22Rv1 (cell line): ENCODE data around the gene MGAT4C.

ENCODE experiments used
- H3K27ac ChIP-seq: fragments of 450-650 bp; 2 replicates; pipeline ENCODE4 v1.5.1; 2017
- ZFX ChIP-seq: fragments of 450-650 bp; IDR thresholded peaks from 2 replicates; pipeline ENCODE4 v1.6.1; 2017; ENCODE audit warnings: antibody characterized with exemption, borderline replicate concordance
- TF ChIP-seq, protein P1 (sequence below): fragments of 450-650 bp; IDR thresholded peaks from 2 replicates; pipeline ENCODE4 v1.5.1; 2017; ENCODE audit warnings: mild to moderate bottlenecking

The MGAT4C gene

DNA sequence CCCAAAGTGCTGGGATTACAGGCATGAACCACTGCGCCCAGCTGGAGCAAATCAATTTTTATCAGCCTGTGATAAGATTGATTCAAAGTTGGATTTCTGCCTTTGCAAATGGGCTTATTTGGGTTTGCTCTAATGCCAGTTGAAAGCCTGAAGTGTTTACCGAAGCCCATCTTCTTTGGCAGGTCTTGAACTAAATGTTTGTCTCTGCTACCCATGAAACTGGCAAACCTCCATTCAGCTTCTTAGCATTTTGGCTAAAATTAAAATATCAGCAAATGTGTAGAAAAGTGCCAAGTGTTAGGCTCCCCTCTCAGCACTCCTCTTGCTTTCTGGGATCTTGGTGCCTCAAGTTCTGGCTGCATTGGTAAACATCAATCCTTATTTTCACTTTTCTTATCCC, 61.5 kb downstream of the MGAT4C start:
- no peak for TF ChIP-seq ZFX
- TF ChIP-seq, protein P1, sequence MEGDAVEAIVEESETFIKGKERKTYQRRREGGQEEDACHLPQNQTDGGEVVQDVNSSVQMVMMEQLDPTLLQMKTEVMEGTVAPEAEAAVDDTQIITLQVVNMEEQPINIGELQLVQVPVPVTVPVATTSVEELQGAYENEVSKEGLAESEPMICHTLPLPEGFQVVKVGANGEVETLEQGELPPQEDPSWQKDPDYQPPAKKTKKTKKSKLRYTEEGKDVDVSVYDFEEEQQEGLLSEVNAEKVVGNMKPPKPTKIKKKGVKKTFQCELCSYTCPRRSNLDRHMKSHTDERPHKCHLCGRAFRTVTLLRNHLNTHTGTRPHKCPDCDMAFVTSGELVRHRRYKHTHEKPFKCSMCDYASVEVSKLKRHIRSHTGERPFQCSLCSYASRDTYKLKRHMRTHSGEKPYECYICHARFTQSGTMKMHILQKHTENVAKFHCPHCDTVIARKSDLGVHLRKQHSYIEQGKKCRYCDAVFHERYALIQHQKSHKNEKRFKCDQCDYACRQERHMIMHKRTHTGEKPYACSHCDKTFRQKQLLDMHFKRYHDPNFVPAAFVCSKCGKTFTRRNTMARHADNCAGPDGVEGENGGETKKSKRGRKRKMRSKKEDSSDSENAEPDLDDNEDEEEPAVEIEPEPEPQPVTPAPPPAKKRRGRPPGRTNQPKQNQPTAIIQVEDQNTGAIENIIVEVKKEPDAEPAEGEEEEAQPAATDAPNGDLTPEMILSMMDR, result no peak

DNA sequence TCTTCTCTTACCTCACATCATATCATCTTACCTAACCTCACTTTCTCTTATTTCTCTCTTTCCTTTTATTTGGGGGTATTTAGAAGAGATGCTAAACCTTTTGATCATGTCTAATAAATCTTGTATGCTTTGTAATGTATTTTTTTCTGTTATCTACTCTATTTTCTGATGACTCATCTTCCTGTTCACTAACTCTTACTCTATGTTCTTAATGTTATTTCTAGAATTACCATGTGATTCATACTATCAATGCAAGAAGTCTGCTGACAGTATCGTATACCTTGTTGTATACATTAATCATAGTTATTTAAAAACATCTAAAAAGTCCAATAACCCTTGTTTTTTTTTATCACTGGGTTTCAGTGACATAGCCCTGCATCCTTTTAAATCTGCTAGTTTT, 62.3 kb downstream of the MGAT4C start:
- H3K27ac ChIP-seq, result no peak overlapping the region
- TF ChIP-seq, protein P1, result no peak
- TF ChIP-seq ZFX, result no peak

More for the DNA sequence above, 61.5 kb downstream of the MGAT4C start:
- no peak overlapping the region for H3K27ac ChIP-seq

DNA sequence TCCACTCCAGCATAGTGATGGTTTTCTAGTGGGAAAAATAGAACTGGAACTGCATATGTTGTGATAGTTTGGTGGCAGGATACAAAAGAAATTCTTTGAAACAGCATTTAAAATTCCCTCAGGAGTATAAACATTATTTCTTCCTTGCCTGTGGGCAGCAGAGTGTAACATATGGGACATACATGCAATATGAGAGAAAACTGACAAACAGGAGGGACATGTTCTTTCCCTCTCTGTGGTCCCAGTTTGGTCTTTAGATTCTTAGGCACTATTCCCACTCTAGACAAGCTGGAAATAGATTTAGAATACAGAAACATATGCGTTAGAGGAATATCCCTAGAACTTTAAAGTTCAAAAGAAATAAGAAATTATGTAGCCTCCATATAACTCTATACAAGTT, 68.0 kb downstream of the MGAT4C start:
- H3K27ac ChIP-seq, result no peak overlapping the region
- TF ChIP-seq, protein P1, result no peak
- TF ChIP-seq ZFX, result no peak

DNA sequence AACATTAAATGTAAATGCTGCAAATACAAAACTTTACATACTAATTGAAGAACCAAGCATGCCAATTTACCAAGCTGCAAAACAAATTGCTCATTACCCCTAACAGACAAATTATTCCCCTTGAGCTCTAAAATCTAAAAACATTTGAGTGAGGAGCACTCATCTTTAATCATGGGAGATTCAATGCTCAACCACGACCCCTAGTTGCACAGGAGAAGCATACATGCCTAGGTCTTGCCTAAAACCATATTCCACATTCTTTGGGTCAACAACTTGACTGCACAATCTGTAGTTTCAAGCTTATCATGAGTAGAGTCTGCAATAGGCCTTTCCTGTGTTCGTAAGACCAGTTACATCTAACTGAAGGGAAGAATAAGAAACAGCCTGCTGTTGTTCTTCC, 69.7 kb downstream of the MGAT4C start:
- H3K27ac ChIP-seq, result no peak overlapping the region
- no peak for TF ChIP-seq ZFX
- TF ChIP-seq, protein P1, result peak; percentile 19; the same call in 1 of the 2 replicates

DNA sequence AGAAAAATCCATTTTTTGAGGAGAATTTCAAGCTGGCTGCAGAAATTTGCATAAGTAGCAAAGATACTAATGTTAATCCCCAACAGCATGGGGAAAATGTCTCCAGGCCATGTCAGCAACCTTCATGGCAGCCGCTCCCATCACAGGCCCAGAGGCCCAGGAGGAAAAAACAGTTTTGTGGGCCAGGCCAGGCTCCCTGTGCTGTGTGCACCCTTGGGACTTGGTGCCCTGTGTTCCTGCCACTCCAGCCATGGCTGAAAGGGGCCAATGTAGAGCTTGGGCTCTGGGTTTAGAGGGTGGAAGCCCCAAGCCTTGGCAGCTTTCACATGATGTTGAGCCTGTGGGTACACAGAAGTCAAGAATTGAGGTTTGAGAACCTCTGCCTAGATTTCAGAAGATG, 76.3 kb downstream of the MGAT4C start:
- no peak for TF ChIP-seq ZFX
- TF ChIP-seq, protein P1, result no peak
- no peak overlapping the region for H3K27ac ChIP-seq

DNA sequence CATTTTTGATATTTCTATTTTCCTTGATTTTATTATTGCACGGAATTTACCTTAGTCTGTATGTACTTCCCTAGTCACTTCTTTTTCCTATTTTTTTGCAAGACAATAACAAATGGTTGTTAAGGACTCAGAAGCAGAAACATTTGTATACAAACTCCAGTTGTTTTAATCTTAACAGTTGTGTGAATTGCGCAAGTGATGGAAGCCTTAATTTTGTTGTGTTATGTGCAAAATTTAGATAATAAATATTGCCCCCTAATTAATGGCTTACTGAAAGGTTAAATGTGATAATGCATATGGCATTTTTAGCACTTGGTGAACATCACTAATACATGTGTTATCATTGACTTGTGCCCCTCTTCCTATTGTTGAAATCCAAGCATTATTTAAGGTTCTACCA, 82.0 kb downstream of the MGAT4C start:
- no peak for TF ChIP-seq ZFX
- TF ChIP-seq, protein P1, result no peak
- H3K27ac ChIP-seq, result no peak overlapping the region

DNA sequence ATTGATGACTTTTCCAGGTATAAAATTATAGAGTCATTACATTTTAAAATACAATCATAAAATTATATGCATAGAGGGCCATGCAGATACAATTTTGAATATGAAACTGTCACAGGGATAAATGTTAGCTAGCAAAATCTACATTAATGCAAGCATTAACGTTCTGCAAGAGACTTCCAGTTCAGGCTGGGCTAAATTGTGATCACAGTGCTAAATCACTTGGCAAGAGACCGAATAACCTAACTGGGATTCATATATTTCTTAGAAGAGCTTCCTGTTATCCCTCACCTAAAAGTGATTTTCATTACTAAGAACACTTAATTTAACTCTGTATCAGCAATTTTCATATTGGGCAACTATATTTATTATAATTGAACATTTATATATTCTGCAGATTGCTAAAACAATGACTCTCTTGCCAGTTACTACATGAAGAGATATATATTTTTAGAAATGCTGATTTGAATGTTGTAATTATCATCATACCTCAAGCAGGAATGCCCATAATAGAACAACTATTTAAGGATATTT, 83.2 kb downstream of the MGAT4C start:
- no peak for TF ChIP-seq ZFX
- TF ChIP-seq, protein P1, result no peak
- H3K27ac ChIP-seq, result no peak overlapping the region
